ENCODE measurements around the gene RBM20.
"Not testable (repeated sequence)": the region's sequence is repeated elsewhere in the genome, so short reads cannot be mapped to it uniquely, and the experiment has no call there.

Gene RBM20

DNA sequence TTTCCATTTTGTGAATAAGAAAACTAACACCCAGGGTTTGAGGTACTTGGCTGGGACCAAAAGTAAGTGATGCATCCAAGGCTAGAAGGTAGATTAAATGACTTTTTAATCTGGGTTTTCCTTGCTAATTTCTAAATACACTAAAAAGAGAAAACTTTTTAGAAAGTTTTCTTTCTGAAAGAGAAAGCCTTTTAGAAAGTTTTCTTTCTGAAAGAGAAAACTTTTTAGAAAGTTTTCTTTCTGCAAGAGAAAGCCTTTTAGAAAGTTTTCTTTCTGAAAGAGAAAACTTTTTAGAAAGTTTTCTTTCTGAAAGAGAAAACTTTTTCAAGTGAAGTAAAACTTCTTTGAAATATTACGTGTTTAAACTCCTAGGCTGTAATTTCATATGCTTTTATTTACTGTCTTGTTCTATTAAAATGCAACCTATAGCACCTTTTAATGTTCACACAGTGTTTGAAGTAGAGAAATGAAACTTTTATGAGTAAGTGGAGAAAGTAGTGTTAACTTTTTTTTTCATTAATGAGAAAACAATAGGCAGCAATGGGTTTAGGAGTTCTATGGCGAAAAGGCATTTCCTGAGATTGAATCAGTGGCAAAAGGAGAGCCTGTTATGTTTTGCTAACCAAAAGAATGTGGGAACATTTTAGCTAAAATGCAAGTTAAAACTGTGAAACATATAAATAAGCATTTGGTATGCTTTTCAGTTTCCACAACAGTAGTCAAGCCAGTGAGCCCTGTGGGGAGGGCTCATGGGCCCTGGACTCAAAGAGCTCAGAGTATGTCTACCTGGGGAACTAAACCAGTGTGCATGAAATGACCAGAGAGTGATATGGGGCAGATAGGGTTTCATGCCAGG is 103.7 kb downstream of the RBM20 start:
- no peak for DNase-seq
- in situ Hi-C loops (cut with MboI; ENCODE audit: low pct_unique_long_range_greater_than_20kb, low sequenced_read_pairs): no loop called here

- no peak for DNase-seq
- in situ Hi-C loops (cut with MboI; ENCODE audit: low pct_unique_long_range_greater_than_20kb, low sequenced_read_pairs): no loop called here
These were observed 104.8 kb downstream of the RBM20 start for GRCh38 chr10:110748970-110749369.

GRCh38 chr10:110750931-110751330 is 106.8 kb downstream of the RBM20 start:
- no peak for DNase-seq
- in situ Hi-C loops (cut with MboI; ENCODE audit: low pct_unique_long_range_greater_than_20kb, low sequenced_read_pairs): no loop called here

GRCh38 chr10:110751850-110752249 is 107.7 kb downstream of the RBM20 start:
- in situ Hi-C loops (cut with MboI; ENCODE audit: low pct_unique_long_range_greater_than_20kb, low sequenced_read_pairs): no loop called here
- DNase-seq: no peak

DNA sequence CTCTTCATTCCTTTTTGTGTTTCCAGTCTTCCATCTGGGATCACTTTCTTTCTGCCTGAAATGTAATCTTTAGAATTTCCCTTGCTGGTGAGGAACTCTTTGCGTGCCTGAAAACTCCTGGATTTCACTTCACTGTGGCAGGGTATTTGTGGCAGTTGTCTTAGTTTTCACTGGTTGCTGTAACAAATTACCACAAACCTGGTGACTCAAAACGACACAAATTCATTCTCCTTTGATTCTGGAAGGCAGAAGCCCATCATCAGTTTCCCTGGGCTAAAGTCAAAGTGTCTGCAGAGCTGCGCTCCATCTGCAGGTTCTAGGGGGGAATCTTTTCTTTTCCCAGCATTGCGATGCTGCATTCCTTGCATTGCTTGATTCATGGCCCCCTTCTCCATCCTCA is 109.3 kb downstream of the RBM20 start:
- in situ Hi-C loops (cut with MboI; ENCODE audit: low pct_unique_long_range_greater_than_20kb, low sequenced_read_pairs): no loop called here

GRCh38 chr10:110754375-110755105 is 110.4 kb downstream of the RBM20 start:
- in situ Hi-C loops (cut with MboI; ENCODE audit: low pct_unique_long_range_greater_than_20kb, low sequenced_read_pairs): no loop called here
- DNase-seq: no peak

More for the DNA sequence above, 109.3 kb downstream of the RBM20 start:
- no peak for DNase-seq

DNA sequence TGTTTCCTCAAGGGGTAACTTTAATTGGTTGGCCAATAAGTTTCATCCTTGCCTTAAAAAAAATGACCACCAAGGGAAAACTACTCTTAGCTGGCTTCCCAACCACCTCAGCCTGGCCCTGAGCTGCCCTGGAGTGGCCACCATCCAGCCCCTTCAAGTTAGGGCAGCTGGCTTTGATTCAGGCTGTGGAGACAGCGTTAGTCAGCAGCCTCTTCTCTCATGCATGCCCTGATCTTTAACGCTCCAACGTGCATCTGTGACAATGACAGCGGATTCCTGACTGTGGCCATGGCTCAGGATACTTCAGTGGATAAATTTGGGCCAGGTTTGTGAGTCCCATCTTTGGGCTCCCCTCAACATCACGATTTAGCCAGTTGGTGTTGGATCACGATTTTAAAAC is 111.6 kb downstream of the RBM20 start:
- DNase-seq: no peak
- in situ Hi-C loops (cut with MboI; ENCODE audit: low pct_unique_long_range_greater_than_20kb, low sequenced_read_pairs): no loop called here

- in situ Hi-C loops (cut with MboI; ENCODE audit: low pct_unique_long_range_greater_than_20kb, low sequenced_read_pairs): no loop called here
These were observed 112.7 kb downstream of the RBM20 start for GRCh38 chr10:110756876-110757275.

GRCh38 chr10:110757586-110757985 is 113.5 kb downstream of the RBM20 start:
- in situ Hi-C loops (cut with MboI; ENCODE audit: low pct_unique_long_range_greater_than_20kb, low sequenced_read_pairs): no loop called here
- DNase-seq: no peak

More at GRCh38 chr10:110756876-110757275, 112.7 kb downstream of the RBM20 start:
- no peak for DNase-seq

- DNase-seq: no peak
- in situ Hi-C loops (cut with MboI; ENCODE audit: low pct_unique_long_range_greater_than_20kb, low sequenced_read_pairs): no loop called here
These were observed 114.1 kb downstream of the RBM20 start for GRCh38 chr10:110758128-110758765.

DNA sequence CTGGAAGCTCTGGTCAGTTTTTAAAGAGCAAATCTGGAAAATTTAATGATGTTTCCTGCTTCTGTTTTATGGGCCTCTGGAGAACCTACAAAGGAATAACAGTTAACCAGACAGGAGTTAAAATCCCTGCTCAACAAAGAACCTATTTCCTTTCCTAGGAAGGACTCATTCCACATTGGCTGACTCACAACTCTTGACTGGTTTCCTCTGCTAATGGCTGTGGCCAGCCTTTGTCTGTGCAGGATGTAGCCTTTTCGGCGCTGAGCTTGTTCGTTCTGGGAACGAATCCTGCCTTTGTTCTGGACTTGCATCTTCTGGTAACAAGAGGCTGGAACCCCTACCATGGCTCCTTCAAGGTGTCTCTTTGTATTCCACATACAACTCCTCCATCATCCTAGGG is 114.8 kb downstream of the RBM20 start:
- in situ Hi-C loops (cut with MboI; ENCODE audit: low pct_unique_long_range_greater_than_20kb, low sequenced_read_pairs): no loop called here
- no peak for DNase-seq

DNA sequence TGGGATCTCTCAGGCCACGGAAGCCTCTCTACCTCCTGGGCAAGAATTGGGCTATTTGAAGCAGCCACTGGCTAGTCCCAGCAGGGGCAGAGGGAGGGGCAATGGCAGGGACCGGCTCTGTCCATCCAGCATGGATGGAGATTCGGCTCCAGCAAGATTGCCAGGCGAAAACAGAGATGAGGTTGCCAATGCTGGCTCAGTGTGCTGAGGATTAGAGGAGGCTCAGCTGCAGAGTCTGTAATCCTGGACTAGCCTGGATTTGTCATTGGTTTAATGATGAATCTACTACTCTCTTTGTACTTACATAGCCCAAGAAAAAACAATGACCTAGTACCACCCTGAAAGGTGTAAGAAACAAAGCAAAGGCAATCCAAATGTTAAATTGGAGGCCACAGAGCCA is 115.4 kb downstream of the RBM20 start:
- in situ Hi-C loops (cut with MboI; ENCODE audit: low pct_unique_long_range_greater_than_20kb, low sequenced_read_pairs): no loop called here
- no peak for DNase-seq

DNA sequence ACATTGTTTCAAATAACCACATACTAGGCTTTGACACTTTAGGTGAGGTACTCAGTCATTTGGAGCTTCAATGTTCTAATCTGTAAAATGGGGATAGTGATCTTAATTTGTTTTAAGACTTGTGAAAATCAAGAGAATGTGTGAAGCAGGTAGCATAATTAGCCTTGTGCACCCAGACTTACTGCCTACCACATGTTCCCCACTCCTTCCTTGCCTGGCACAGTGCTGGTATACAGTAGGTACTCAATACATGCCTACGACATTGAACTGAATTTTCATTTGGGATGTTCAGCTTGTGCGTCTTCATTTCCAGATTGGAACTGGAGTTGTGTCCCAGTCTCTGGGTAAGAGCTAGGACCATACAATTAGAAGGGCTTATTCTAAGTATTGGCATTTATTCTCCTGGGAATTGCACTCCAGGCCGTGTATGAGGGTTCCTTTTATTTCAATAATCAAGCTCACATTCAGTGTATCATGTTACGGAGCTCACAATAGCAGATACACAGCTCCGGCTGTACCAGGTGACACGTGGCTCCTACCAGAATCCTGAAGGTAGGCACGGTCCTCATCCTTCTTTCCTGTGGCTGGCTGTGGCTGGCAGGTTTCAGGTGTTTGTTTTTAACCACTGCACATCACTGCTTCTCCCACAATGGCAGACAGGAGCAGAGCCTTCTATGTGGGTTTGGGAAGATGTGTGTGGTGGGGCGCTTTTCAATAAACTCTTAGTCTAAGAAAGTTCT is 118.1 kb downstream of the RBM20 start:
- in situ Hi-C loops (cut with MboI; ENCODE audit: low pct_unique_long_range_greater_than_20kb, low sequenced_read_pairs): no loop called here

DNA sequence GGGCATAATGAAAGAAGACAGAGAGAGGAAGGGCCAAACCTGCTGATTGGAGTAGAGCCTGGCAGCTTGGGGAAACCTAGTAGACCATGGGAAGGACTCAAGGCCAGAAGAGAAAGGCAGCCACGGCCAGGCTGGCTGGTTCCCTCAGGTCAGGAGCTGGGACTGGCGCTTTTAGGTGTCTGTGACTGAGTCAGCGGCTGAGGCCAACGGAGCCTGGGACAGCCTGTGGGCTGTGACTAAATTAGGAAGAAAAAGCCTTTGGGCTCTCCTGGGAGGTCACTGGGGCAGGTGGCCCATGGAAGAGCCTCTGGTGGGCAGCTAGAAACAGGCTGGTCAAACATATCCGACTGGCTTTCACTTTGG is 118.7 kb downstream of the RBM20 start:
- DNase-seq: no peak
- in situ Hi-C loops (cut with MboI; ENCODE audit: low pct_unique_long_range_greater_than_20kb, low sequenced_read_pairs): no loop called here

More for the DNA sequence above, 118.1 kb downstream of the RBM20 start:
- no peak for DNase-seq

GRCh38 chr10:110764378-110764777 is 120.2 kb downstream of the RBM20 start:
- in situ Hi-C loops (cut with MboI; ENCODE audit: low pct_unique_long_range_greater_than_20kb, low sequenced_read_pairs): no loop called here
- no peak for DNase-seq

- in situ Hi-C loops (cut with MboI; ENCODE audit: low pct_unique_long_range_greater_than_20kb, low sequenced_read_pairs): no loop called here
These were observed 120.8 kb downstream of the RBM20 start for GRCh38 chr10:110764793-110765512.

DNA sequence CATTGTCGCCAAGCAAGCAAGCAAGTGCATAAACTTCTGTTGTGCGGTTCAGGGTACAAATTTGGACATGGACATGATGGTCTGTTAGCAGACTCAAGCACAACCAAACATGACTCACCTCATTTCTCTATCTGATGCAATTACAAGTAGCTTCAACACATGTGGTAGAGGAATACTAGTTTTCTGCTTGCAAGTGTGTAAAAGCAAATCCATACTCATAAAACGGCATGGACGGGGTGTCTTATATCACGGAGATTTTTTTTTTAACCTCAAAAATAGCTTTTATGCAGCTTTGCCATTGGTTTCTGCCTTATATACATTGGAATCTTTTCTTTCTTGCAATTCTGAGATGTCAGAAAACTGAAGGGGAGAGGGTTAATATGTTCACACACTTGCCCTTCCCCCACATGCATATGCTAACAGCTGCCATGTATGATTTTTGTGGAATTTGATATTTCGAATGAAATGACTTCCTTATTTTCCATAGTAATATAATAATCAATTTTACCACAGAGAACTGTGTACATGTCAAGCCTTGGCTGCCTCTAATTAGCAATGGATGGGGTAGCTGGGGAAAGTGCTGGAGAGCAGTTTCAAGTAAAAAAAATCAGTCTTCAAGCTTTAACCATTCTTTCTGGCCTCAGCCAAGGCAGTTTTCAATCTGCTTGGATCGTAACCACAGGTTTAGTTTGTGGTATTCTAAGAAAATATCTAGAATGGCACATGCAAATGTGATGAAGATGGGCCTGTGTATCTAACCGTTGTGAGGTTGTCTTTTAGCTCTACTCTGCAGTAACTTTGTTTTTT is 121.6 kb downstream of the RBM20 start:
- in situ Hi-C loops (cut with MboI; ENCODE audit: low pct_unique_long_range_greater_than_20kb, low sequenced_read_pairs): no loop called here
- DNase-seq: no peak

More at GRCh38 chr10:110764793-110765512, 120.8 kb downstream of the RBM20 start:
- no peak for DNase-seq

DNA sequence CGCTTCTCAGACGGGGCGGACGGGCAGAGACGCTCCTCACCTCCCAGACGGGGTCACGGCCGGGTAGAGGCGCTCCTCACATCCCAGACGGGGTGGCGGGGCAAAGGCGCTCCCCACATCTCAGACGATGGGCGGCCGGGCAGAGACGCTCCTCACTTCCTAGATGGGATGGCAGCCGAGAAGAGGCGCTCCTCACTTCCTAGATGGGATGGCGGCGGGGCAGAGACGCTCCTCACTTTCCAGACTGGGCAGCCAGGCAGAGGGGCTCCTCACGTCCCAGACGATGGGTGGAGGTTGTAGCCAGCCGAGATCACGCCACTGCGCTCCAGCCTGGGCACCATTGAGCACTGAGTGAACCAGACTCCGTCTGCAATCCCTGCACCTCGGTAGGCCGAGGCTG is 123.5 kb downstream of the RBM20 start:
- DNase-seq; in situ Hi-C loops (cut with MboI; ENCODE audit: low pct_unique_long_range_greater_than_20kb, low sequenced_read_pairs): not testable (repeated sequence)
